Measurements from ENCODE around the gene SKOR1.

The SKOR1 gene

GRCh38 chr15:67805008-67805665, 20.2 kb upstream of the SKOR1 start:
- no peak overlapping the region for H3K4me3 ChIP-seq (ENCODE audit: low read length)
- no peak for TF ChIP-seq ZNF274 (IDR thresholded peaks at IDR 0.05; ENCODE audit: low read depth, low read length)

DNA sequence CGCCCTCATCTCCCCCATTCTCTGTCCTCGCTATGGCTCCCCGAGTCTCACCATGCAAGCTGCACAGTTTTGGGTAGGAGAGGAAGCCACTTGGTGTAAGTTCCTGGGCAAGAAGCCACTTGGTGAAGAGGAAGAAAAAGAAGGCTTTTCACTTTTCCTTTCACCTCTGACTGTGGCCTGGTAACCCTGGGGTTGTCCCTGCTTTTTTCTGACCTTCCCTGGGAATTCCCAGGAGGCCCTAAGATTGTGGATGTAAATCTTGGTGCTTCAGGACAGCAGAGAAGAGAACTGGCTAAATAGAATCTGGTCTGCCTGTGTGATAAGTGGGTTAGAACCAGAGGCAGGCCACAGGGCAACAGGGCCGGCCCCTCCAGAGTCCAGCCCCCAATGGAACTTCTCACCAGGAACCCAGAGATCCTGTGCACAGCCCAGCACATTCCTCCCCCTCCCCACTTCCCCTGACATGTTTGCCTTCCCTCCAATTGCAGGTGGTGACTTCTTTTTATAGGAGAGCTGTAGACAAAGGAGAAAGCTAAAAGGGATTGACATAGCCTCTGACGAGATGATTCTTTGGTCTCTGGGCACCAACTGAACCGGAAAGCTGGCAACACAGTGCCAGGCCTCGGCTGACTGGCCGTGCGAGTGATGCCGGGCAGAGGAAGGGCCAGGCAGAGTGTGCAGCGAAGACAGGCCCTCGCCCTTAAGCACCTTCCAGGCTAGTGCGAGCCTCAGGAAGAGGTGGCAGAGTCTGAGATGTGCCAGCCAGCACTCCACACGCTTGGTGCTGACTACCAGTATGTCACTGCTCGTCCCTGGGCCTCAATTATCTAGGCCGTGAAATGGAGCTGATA, 19.4 kb upstream of the SKOR1 start:
- H3K4me3 ChIP-seq (ENCODE audit: low read length) = no peak overlapping the region
- no peak for TF ChIP-seq ZNF274 (IDR thresholded peaks at IDR 0.05; ENCODE audit: low read depth, low read length)

DNA sequence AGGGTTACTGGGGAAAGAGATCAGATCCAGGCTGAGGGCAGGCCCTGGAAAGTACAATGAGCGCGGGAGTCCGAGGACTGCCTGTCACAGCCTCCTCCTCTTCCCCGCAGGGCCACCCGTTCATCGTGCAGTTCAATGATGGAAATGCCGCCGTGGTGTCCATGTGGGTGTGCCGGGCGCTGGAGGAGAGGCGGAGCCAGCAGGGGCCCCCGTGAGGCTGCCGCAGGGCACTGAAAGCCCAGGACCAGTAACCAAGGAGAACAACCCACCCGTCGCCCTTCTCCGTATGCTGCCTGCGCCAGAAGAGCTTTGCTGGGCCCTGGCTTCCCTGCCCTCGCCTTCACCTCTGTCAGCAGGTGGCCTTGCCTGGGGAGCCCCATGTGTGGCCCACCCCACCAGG, 18.8 kb upstream of the SKOR1 start:
- no peak overlapping the region for H3K4me3 ChIP-seq (ENCODE audit: low read length)
- no peak for TF ChIP-seq ZNF274 (IDR thresholded peaks at IDR 0.05; ENCODE audit: low read depth, low read length)

GRCh38 chr15:67807141-67807540, 18.2 kb upstream of the SKOR1 start:
- H3K4me3 ChIP-seq (ENCODE audit: low read length) = no peak overlapping the region
- no peak for TF ChIP-seq ZNF274 (IDR thresholded peaks at IDR 0.05; ENCODE audit: low read depth, low read length)

GRCh38 chr15:67807836-67808235, 17.5 kb upstream of the SKOR1 start:
- no peak overlapping the region for H3K4me3 ChIP-seq (ENCODE audit: low read length)
- TF ChIP-seq ZNF274 (IDR thresholded peaks at IDR 0.05; ENCODE audit: low read depth, low read length) = no peak

- TF ChIP-seq ZNF274 (IDR thresholded peaks at IDR 0.05; ENCODE audit: low read depth, low read length) = no peak
- H3K4me3 ChIP-seq (ENCODE audit: low read length) = no peak overlapping the region
Measured at GRCh38 chr15:67808821-67809220, 16.5 kb upstream of the SKOR1 start.

- H3K4me3 ChIP-seq (ENCODE audit: low read length) = no peak overlapping the region
- TF ChIP-seq ZNF274 (IDR thresholded peaks at IDR 0.05; ENCODE audit: low read depth, low read length) = no peak
Measured at GRCh38 chr15:67809441-67809840, 15.9 kb upstream of the SKOR1 start.

DNA sequence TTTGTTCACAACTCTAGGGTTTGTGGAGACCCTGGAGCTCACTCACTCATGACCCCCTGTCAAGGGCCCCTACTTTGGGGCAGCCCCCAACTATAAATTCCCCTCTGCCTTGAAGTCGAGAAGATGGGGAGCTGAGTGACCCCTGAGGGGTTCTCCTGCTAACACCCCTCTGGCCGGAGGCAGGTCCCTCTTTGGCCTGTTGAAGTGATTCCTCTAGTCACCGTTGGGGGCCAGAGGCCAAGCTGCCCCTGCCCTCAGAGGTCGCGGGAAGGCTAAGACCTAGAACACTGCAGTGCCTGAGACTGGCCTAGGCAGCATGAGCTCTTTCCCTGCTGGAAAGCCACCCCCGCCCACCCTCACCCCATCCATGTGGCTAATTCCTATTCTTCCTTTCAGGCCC, 15.4 kb upstream of the SKOR1 start:
- TF ChIP-seq ZNF274 (IDR thresholded peaks at IDR 0.05; ENCODE audit: low read depth, low read length) = no peak
- no peak overlapping the region for H3K4me3 ChIP-seq (ENCODE audit: low read length)

DNA sequence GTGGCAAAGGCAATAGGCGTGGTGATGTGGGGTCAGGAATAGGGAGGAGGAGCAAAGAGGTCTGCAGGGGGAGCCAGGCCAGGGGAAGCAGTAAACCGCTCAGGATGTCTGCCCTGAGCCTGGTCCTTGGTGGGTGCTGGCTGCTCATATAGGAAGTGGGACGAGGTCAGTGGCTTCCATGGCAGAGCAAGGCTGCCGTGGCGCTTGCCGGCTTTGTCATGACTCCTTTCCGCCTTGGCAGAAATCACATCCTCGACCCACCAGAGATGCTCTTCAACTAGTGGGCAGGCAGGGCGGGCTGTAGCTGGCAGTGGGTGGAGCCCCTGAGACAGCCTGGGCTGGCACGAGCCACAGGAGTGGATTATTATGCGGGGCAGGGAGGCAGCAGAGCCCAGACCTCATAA, 13.1 kb upstream of the SKOR1 start:
- H3K4me3 ChIP-seq (ENCODE audit: low read length) = no peak overlapping the region
- no peak for TF ChIP-seq ZNF274 (IDR thresholded peaks at IDR 0.05; ENCODE audit: low read depth, low read length)

GRCh38 chr15:67813104-67813634, 12.1 kb upstream of the SKOR1 start:
- TF ChIP-seq ZNF274 (IDR thresholded peaks at IDR 0.05; ENCODE audit: low read depth, low read length) = no peak
- H3K4me3 ChIP-seq (ENCODE audit: low read length) = no peak overlapping the region

DNA sequence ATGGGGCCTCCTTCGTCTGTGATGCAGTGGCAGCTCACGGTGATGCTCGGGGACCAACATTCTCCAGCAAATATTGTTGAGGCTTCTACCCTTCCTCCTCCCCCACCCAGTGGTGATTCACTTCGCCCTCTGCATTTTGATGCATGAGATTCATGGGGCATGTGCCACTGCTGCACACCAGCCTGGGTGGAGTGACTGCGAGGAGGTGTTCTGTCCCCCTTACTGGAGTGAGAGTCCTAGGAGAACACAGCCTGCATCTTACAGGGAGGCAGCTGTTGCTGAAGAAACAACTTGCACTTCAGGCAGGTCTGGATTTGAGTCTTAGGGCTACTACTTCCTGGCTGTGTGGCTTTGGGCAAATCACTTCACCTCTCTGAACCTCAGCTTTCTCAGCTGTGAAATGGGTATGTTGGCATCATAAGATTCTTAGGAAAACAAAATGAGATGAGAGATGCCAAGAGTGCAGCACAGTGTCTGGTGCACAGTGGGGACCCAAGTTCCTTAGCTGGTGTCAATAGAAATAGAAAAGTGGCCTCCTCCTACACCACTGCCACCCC, 10.2 kb upstream of the SKOR1 start:
- H3K4me3 ChIP-seq (ENCODE audit: low read length) = no peak overlapping the region
- no peak for TF ChIP-seq ZNF274 (IDR thresholded peaks at IDR 0.05; ENCODE audit: low read depth, low read length)

- TF ChIP-seq ZNF274 (IDR thresholded peaks at IDR 0.05; ENCODE audit: low read depth, low read length) = no peak
- no peak overlapping the region for H3K4me3 ChIP-seq (ENCODE audit: low read length)
Measured at GRCh38 chr15:67816668-67817067, 8.6 kb upstream of the SKOR1 start.

- TF ChIP-seq ZNF274 (IDR thresholded peaks at IDR 0.05; ENCODE audit: low read depth, low read length) = no peak
- H3K4me3 ChIP-seq (ENCODE audit: low read length) = no peak overlapping the region
Measured at GRCh38 chr15:67818464-67818863, 6.8 kb upstream of the SKOR1 start.

DNA sequence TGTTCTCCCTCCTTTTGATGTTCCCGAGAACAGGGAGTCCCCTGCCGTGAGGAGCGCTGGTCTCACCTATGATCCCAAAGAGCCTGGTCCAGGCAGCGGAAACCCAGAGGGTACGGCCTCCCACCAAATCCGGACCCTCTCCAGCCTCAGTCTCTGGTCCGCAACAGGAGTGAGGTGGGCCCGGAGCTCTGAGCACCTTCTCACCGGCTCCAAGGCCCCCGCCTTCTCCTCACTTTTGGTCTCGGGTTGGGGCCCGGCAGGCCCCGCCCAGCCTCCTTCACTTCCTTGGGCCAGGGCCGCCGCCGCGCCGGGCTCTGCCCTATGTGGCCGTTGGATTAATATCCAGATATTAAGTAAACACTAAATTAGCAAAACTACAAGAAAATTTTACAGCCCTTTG, 5.7 kb upstream of the SKOR1 start:
- H3K4me3 ChIP-seq (ENCODE audit: low read length) = no peak overlapping the region
- TF ChIP-seq ZNF274 (IDR thresholded peaks at IDR 0.05; ENCODE audit: low read depth, low read length) = no peak
